Neural cell (in vitro differentiated cells): ENCODE results near the gene ZNF580. TPM values are rescaled to one million over a fixed set of nuclear protein-coding genes. Genes with fewer than 3 reads are reported as not detected.

ENCODE experiments used
- H2AFZ ChIP-seq: fragments of 200-600, 300-800 bp; sonication (generic), shearing (Covaris generic); 2 replicates; pipeline ENCODE4 v1.6.0; 2014; ENCODE audit warnings: low read depth, mild to moderate bottlenecking, antibody characterized with exemption, low read length, moderate library complexity
- H3F3A ChIP-seq: fragments of 200-600 bp; shearing (Covaris generic); 2 replicates; pipeline ENCODE4 v1.6.1; 2016; ENCODE audit warnings: mild to moderate bottlenecking, moderate library complexity, mixed read lengths, antibody characterized with exemption, low read length; ENCODE audit not compliant: insufficient read depth, poor library complexity, severe bottlenecking
- H3K27ac ChIP-seq: fragments of 200-600, 300-800 bp; sonication (generic), shearing (Covaris generic); 2 replicates; pipeline ENCODE4 v1.5.1; 2014; ENCODE audit warnings: mild to moderate bottlenecking, low read length, moderate library complexity
- H3K27me3 ChIP-seq: fragments of 300-800, 200-600 bp; sonication (generic), shearing (Covaris generic); 2 replicates; pipeline ENCODE4 v1.6.0; 2014; ENCODE audit warnings: mild to moderate bottlenecking, low read depth, low read length, moderate library complexity; ENCODE audit not compliant: insufficient read depth
- H3K36me3 ChIP-seq: fragments of 300-800, 200-600 bp; sonication (generic), shearing (Covaris generic); 2 replicates; pipeline ENCODE4 v1.5.1; 2014; ENCODE audit warnings: mild to moderate bottlenecking, antibody characterized with exemption, low read length, moderate library complexity; ENCODE audit not compliant: insufficient read depth
- H3K4me2 ChIP-seq: fragments of 300-800, 200-600 bp; sonication (generic), shearing (Covaris generic); 2 replicates; pipeline ENCODE4 v1.6.0; 2014; ENCODE audit warnings: mild to moderate bottlenecking, low read length
- H3K4me3 ChIP-seq: fragments of 300-800, 200-600 bp; sonication (generic), shearing (Covaris generic); 2 replicates; pipeline ENCODE4 v1.5.1; 2014; ENCODE audit warnings: mild to moderate bottlenecking, low read length, moderate library complexity
- H3K79me2 ChIP-seq: fragments of 200-600 bp; shearing (Covaris generic); replicated peaks from 2 replicates; pipeline ENCODE4 v1.6.0; 2014; ENCODE audit warnings: mild to moderate bottlenecking, low read length, moderate library complexity; ENCODE audit not compliant: insufficient read depth
- H3K9ac ChIP-seq: fragments of 300-800, 200-600 bp; sonication (generic), shearing (Covaris generic); 2 replicates; pipeline ENCODE4 v1.6.1; 2016; ENCODE audit warnings: mild to moderate bottlenecking, low read length, mixed read lengths
- H3K9me2 ChIP-seq: fragments of 200-600 bp; shearing (Covaris generic); 2 replicates; pipeline ENCODE4 v1.6.1; 2016; ENCODE audit warnings: mild to moderate bottlenecking, low read length, mixed read lengths; ENCODE audit not compliant: insufficient read depth
- H3K9me3 ChIP-seq: fragments of 200-600, 300-800 bp; sonication (generic), shearing (Covaris generic); 2 replicates; pipeline ENCODE4 v1.6.1; 2016; ENCODE audit warnings: mild to moderate bottlenecking, mixed run types, low read length, moderate library complexity, mixed read lengths
- H4K20me1 ChIP-seq: fragments of 200-600 bp; shearing (Covaris generic); 2 replicates; pipeline ENCODE4 v1.6.1; 2016; ENCODE audit warnings: mild to moderate bottlenecking, mixed run types; ENCODE audit not compliant: insufficient read depth
- EP300 ChIP-seq: fragments of 450-650 bp; conservative IDR thresholded peaks from 2 replicates; pipeline ENCODE4 v1.6.1; 2014; ENCODE audit warnings: antibody characterized with exemption, mild to moderate bottlenecking, moderate library complexity; ENCODE audit not compliant: poor library complexity, severe bottlenecking
- EZH2 ChIP-seq: fragments of 200-600, 300-800 bp; shearing (Covaris generic), sonication (generic); IDR thresholded peaks from 2 replicates; pipeline ENCODE4 v1.6.1; 2014; ENCODE audit warnings: antibody characterized with exemption, low read length, borderline replicate concordance, mild to moderate bottlenecking; ENCODE audit not compliant: insufficient read depth, poor library complexity, severe bottlenecking
- MXI1 ChIP-seq: fragments of 450-650 bp; conservative IDR thresholded peaks from 2 replicates; pipeline ENCODE4 v1.6.1; 2014; ENCODE audit warnings: antibody characterized with exemption, mild to moderate bottlenecking; ENCODE audit not compliant: poor library complexity, severe bottlenecking
- POLR2AphosphoS5 ChIP-seq: IDR thresholded peaks from 2 replicates; pipeline ENCODE4 v1.6.1; 2012
- RAD21 ChIP-seq: fragments of 450-650 bp; conservative IDR thresholded peaks from 2 replicates; pipeline ENCODE4 v1.6.1; 2014; ENCODE audit warnings: antibody characterized with exemption, mild to moderate bottlenecking, moderate library complexity
- REST ChIP-seq: IDR thresholded peaks from 2 replicates; pipeline ENCODE4 v1.6.1; 2012; ENCODE audit warnings: borderline replicate concordance
- SMC3 ChIP-seq: fragments of 450-650 bp; conservative IDR thresholded peaks from 2 replicates; pipeline ENCODE4 v1.6.1; 2014; ENCODE audit warnings: antibody characterized with exemption, mild to moderate bottlenecking, moderate library complexity; ENCODE audit not compliant: poor library complexity
- TAF1 ChIP-seq: IDR thresholded peaks from 2 replicates; pipeline ENCODE4 v1.6.1; 2012; ENCODE audit warnings: low read depth
- polyA plus RNA-seq: library from polyadenylated mRNA; depleted of rRNA; stranded (reverse); fragments of >200 nt; gene quantifications from 2 replicates; pipeline ENCODE4 v1.2.3, GENCODE V29; 2014
- TF ChIP-seq, protein P1 (sequence below): fragments of 450-650 bp; IDR thresholded peaks from 2 replicates; pipeline ENCODE4 v1.5.1; 2014; ENCODE audit warnings: antibody characterized with exemption, mild to moderate bottlenecking, moderate library complexity; ENCODE audit not compliant: poor library complexity, severe bottlenecking

Gene ZNF580
- polyA plus RNA-seq, 1 donor from 2014 or later, result 11.7 TPM

- TF ChIP-seq SMC3, result no peak
- TF ChIP-seq, protein P1, sequence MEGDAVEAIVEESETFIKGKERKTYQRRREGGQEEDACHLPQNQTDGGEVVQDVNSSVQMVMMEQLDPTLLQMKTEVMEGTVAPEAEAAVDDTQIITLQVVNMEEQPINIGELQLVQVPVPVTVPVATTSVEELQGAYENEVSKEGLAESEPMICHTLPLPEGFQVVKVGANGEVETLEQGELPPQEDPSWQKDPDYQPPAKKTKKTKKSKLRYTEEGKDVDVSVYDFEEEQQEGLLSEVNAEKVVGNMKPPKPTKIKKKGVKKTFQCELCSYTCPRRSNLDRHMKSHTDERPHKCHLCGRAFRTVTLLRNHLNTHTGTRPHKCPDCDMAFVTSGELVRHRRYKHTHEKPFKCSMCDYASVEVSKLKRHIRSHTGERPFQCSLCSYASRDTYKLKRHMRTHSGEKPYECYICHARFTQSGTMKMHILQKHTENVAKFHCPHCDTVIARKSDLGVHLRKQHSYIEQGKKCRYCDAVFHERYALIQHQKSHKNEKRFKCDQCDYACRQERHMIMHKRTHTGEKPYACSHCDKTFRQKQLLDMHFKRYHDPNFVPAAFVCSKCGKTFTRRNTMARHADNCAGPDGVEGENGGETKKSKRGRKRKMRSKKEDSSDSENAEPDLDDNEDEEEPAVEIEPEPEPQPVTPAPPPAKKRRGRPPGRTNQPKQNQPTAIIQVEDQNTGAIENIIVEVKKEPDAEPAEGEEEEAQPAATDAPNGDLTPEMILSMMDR, result no peak
- no peak for TF ChIP-seq EZH2
- no peak for TF ChIP-seq TAF1
- no peak for TF ChIP-seq RAD21
- TF ChIP-seq EP300, result no peak
- TF ChIP-seq MXI1, result no peak
- no peak for TF ChIP-seq REST
- no peak for TF ChIP-seq POLR2AphosphoS5
- H3K27ac ChIP-seq, result no peak overlapping the region
- H4K20me1 ChIP-seq, result peaks cover 18% of the 10 kb centered on the region
Measured at GRCh38 chr19:55663846-55664536, 23.2 kb downstream of the ZNF580 start.

DNA sequence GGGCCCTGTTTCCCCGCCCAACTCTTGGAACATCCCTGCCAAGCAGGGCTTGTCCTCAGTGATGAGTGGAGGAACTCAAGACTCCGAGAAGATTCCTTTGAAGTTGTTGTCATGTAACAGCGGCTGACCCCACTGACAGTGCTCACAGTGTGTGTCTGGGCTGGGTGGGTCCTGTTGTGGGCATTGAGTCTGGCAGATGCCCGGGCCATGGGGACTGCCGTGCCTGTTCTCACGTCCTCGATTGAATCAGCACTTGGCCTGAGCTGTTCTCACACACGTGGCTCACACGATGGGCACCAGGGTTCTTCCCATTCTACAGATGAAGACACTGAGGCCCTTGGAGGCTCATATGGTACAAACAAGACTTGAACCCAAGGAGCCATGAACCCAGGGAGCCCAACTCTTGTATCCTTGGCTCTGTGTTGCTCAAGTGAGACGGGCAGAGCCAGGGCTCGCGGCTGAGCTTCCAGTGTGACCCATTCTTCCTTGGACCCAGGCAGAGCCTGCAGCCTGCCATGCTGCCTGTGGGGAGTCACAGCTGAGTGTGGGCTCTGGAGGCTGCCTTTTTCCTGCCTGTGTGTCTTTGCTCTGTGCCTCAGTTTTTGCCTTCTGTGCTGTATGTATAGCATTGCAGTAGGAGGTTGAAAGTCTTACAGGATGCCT, 25.7 kb downstream of the ZNF580 start:
- no peak for TF ChIP-seq EZH2
- no peak for TF ChIP-seq TAF1
- no peak for TF ChIP-seq MXI1
- no peak for TF ChIP-seq RAD21
- no peak for TF ChIP-seq SMC3
- TF ChIP-seq REST, result no peak
- TF ChIP-seq EP300, result no peak
- TF ChIP-seq, protein P1, result no peak
- no peak for TF ChIP-seq POLR2AphosphoS5
- no peaks in the 10 kb centered on the region for H3F3A ChIP-seq

More at GRCh38 chr19:55663846-55664536, 23.2 kb downstream of the ZNF580 start:
- Histone ChIP-seq H3K36me3 (no peaks in the 10 kb centered on the region), H3K9me3 (no peaks in the 10 kb centered on the region), H3K4me2 (no peak overlapping the region), H3K4me3 (no peak overlapping the region), H3K9me2 (no peaks in the 10 kb centered on the region), H3F3A (no peaks in the 10 kb centered on the region), H3K9ac (no peak overlapping the region), H3K79me2 (peaks cover 15% of the 10 kb centered on the region), H3K27me3 (no peaks in the 10 kb centered on the region), H2AFZ (no peak overlapping the region)

More for the DNA sequence above, 25.7 kb downstream of the ZNF580 start:
- Histone ChIP-seq H3K27me3 (no peaks in the 10 kb centered on the region), H3K9me3 (no peaks in the 10 kb centered on the region), H2AFZ (no peak overlapping the region), H3K27ac (no peak overlapping the region), H3K4me2 (no peak overlapping the region), H3K79me2 (peaks cover 8% of the 10 kb centered on the region), H3K36me3 (no peaks in the 10 kb centered on the region), H3K9me2 (no peaks in the 10 kb centered on the region), H4K20me1 (peaks cover 8% of the 10 kb centered on the region), H3K4me3 (no peak overlapping the region), H3K9ac (no peak overlapping the region)
